ENCODE data around the gene PCTP. TPM values are rescaled to one million over a fixed set of nuclear protein-coding genes. Genes with fewer than 3 reads are reported as not detected.

The PCTP gene
- total and polyA plus RNA-seq, 9 of the 15 experiments (the other 6 are each of a cell fraction or from before 2014, with no cell fraction given), result 10.9 to 62.3 (median 41.2) TPM

DNA sequence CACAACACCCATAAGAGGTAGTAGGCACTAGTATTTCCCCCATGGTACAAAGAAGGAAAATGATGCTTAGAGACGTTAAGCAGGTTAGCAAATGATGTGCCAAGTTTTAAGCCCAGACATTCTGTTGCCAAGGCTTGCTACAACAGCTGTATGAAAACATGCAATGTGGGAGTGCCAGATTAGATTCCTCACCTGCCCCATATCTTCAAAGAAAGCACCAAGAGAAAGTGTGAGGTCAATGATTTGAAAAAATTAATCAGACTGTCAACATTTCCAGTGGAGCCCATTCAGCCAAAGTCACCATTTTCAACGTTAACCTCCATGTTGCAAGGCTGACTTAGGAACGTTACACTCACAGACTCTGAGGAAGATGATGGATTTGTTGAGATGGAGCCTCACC, 61.5 kb downstream of the PCTP start:
- CTCF ChIA-PET (ENCODE audit: low intra/inter-chr PET ratio), result no interaction called here
- Histone ChIP-seq H3K9me1 (ENCODE audit: control insufficient read depth, insufficient read depth, low read length) (no peaks in the 10 kb centered on the region), H3K79me2 (ENCODE audit: control insufficient read depth, insufficient read depth, low read length) (no peaks in the 10 kb centered on the region), H3K9ac (ENCODE audit: insufficient read depth in 1 of 2, low read depth in 2 of 2, low read length in 2 of 2) (no peak overlapping the region), H3K36me3 (ENCODE audit: control insufficient read depth, insufficient read depth, low read length) (no peaks in the 10 kb centered on the region), H2AFZ (ENCODE audit: low read depth, low read length) (no peak overlapping the region), H4K20me1 (replicated peaks; ENCODE audit: control insufficient read depth, insufficient read depth, low read length) (no peaks in the 10 kb centered on the region), H3K4me3 (no peak overlapping the region), H3K4me2 (ENCODE audit: insufficient read depth, low read length) (peak overlapping the region; percentile 29; the same call in 1 of the 2 replicates), H3K27me3 (ENCODE audit: control insufficient read depth in 2 of 2, insufficient read depth in 2 of 2, low read length in 2 of 2) (no peaks in the 10 kb centered on the region), H3K27ac (ENCODE audit: extremely low read depth, low read depth, low read length) (no peak overlapping the region), H3K4me1 (replicated peaks in 1 of 2; ENCODE audit: control insufficient read depth in 2 of 2, insufficient read depth in 2 of 2, low read length in 2 of 2) (peaks cover 11 to 50% of the 10 kb centered on the region in 2 experiments; a peak in 4 of 5 replicates), H3K9me3 (replicated peaks; ENCODE audit: control insufficient read depth, insufficient read depth, low read depth, low read length) (no peaks in the 10 kb centered on the region)
- intact Hi-C loops (cut with micrococcal nuclease) (no loop called here), in situ Hi-C loops (cut with MboI) (no loop called here)
- ATAC-seq (no peak), FAIRE-seq (no peak), DNase-seq (ENCODE audit: extremely low read depth in 1 of 4, low spot score in 3 of 4) (no peak)
- TF ChIP-seq NFIC (IDR thresholded peaks at IDR 0.05) (peak; percentile 84; the same call in 1 of the 2 replicates), RNF2 (IDR thresholded peaks at IDR 0.05) (no peak), TGIF2 (CRISPR knock-in tag; IDR thresholded peaks at IDR 0.05) (no peak), HMG20B (CRISPR knock-in tag; IDR thresholded peaks at IDR 0.05) (no peak), TAL1 (IDR thresholded peaks at IDR 0.05) (peak; percentile 48; the same call in 1 of the 2 replicates), TCF3 (CRISPR knock-in tag; IDR thresholded peaks at IDR 0.05) (peak; percentile 49), CBFA2T3 (IDR thresholded peaks at IDR 0.05) (peak; percentile 67), CBFA2T2 (conservative IDR thresholded peaks at IDR 0.05) (peak; percentile 58), MEIS2 (IDR thresholded peaks at IDR 0.05; ENCODE audit: partially characterized antibody) (peak; percentile 12), ARID1B (IDR thresholded peaks at IDR 0.05) (peak; percentile 50; the same call in 1 of the 2 replicates), TEAD4 (IDR thresholded peaks at IDR 0.05; ENCODE audit: low read length) (peak; percentile 37; the same call in 1 of the 2 replicates), TEAD4 (CRISPR knock-in tag; IDR thresholded peaks at IDR 0.05; ENCODE audit: borderline replicate concordance) (no peak), RBFOX2 (IDR thresholded peaks at IDR 0.05; ENCODE audit: low read depth, low read length) (no peak)
- WGBS (ENCODE audit: insufficient coverage, low coverage, missing lambda C conversion rate), result 14% methylated on average over 3 of the region's 3 CpGs
- no TSS peak for BruUV-seq (replicated peaks)
- POLR2A ChIA-PET, result no interaction called here
